Measurements from ENCODE around the gene HDDC3.

Gene HDDC3

DNA sequence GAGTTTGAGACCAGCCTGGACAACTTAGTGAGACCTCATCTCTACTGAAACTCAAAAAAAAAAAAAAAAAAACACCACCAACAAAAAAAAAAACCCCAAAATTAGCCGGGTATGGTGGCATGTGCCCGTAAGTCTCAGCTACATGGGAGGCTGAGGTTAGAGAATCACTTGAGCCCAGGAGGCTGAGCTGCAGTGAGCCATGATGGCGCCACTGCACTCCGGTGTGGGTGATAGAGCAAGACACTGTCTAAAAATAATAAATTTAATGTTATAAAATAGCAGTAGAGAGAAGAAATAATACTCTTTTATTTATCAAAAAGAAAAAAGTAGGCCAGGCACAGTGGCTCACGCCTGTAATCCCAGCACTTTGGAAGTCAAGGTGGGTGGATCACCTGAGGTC, 39.8 kb upstream of the HDDC3 start:
- peaks cover 25% of the 10 kb centered on the region for H3K36me3 ChIP-seq (ENCODE audit: control insufficient read depth, insufficient read depth, low read length)

DNA sequence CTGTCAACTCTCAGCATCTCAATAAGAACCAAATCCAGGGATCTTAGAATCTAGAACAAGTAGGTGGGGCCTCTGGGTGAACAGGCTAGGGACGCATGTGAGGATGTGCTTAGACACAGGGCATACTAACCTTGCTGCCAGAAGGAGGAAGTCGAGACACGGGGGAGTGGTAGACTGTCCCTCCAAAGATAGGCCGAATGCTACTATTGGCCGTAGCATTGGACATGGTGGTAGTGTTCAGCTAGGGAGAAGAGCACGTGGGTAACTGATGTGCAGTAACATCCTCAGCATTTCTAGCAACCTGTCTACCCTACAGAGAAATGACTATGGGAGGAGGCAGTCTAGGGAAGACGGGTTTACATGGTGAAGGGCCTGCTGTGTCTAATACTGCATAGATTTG, 37.9 kb upstream of the HDDC3 start:
- peaks cover 34% of the 10 kb centered on the region for H3K36me3 ChIP-seq (ENCODE audit: control insufficient read depth, insufficient read depth, low read length)
- TF ChIP-seq, protein P1, sequence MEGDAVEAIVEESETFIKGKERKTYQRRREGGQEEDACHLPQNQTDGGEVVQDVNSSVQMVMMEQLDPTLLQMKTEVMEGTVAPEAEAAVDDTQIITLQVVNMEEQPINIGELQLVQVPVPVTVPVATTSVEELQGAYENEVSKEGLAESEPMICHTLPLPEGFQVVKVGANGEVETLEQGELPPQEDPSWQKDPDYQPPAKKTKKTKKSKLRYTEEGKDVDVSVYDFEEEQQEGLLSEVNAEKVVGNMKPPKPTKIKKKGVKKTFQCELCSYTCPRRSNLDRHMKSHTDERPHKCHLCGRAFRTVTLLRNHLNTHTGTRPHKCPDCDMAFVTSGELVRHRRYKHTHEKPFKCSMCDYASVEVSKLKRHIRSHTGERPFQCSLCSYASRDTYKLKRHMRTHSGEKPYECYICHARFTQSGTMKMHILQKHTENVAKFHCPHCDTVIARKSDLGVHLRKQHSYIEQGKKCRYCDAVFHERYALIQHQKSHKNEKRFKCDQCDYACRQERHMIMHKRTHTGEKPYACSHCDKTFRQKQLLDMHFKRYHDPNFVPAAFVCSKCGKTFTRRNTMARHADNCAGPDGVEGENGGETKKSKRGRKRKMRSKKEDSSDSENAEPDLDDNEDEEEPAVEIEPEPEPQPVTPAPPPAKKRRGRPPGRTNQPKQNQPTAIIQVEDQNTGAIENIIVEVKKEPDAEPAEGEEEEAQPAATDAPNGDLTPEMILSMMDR (IDR thresholded peaks at IDR 0.05; ENCODE audit: insufficient read depth, low read length, poor library complexity, severe bottlenecking), result no peak
- H3K4me3 ChIP-seq (replicated peaks; ENCODE audit: low read depth, low read length), result no peak overlapping the region
- no peaks in the 10 kb centered on the region for H3K27me3 ChIP-seq (replicated peaks; ENCODE audit: control insufficient read depth, insufficient read depth, low read length)
- DNase-seq (ENCODE audit: extremely low read depth, insufficient read length), result no peak

More for the DNA sequence above, 39.8 kb upstream of the HDDC3 start:
- TF ChIP-seq, protein P1 (IDR thresholded peaks at IDR 0.05; ENCODE audit: insufficient read depth, low read length, poor library complexity, severe bottlenecking), result no peak
- H3K27me3 ChIP-seq (replicated peaks; ENCODE audit: control insufficient read depth, insufficient read depth, low read length), result no peaks in the 10 kb centered on the region
- H3K4me3 ChIP-seq (replicated peaks; ENCODE audit: low read depth, low read length), result no peak overlapping the region
- DNase-seq (ENCODE audit: extremely low read depth, insufficient read length), result no peak

- TF ChIP-seq, protein P1 (IDR thresholded peaks at IDR 0.05; ENCODE audit: insufficient read depth, low read length, poor library complexity, severe bottlenecking), result no peak
- H3K36me3 ChIP-seq (ENCODE audit: control insufficient read depth, insufficient read depth, low read length), result peaks cover 30% of the 10 kb centered on the region
- H3K4me3 ChIP-seq (replicated peaks; ENCODE audit: low read depth, low read length), result no peak overlapping the region
- no peak for DNase-seq (ENCODE audit: extremely low read depth, insufficient read length)
- no peaks in the 10 kb centered on the region for H3K27me3 ChIP-seq (replicated peaks; ENCODE audit: control insufficient read depth, insufficient read depth, low read length)
These were observed 36.1 kb upstream of the HDDC3 start for GRCh38 chr15:90968434-90968833.

GRCh38 chr15:90967206-90967605, 34.9 kb upstream of the HDDC3 start:
- TF ChIP-seq, protein P1 (IDR thresholded peaks at IDR 0.05; ENCODE audit: insufficient read depth, low read length, poor library complexity, severe bottlenecking), result no peak
- peaks cover 30% of the 10 kb centered on the region for H3K36me3 ChIP-seq (ENCODE audit: control insufficient read depth, insufficient read depth, low read length)
- no peaks in the 10 kb centered on the region for H3K27me3 ChIP-seq (replicated peaks; ENCODE audit: control insufficient read depth, insufficient read depth, low read length)
- no peak overlapping the region for H3K4me3 ChIP-seq (replicated peaks; ENCODE audit: low read depth, low read length)
- no peak for DNase-seq (ENCODE audit: extremely low read depth, insufficient read length)

DNA sequence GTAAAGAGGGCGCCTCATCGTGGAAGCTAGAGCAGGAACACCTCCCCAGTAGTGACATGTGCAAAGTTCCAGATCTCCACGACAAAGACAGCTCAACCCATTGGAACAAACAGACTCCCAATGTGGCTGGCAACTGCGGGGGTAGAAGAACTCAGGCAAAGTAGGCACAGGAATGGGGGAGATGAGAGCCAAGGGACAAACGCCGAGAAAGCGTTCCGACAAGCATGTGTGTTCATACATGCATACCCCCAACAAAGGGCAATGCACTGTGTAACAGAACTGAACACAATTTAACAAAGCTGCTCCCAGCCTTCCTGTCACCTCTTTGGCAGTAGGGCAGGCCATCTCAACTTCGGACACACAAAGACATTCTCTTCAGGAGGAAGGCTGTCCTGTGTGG, 33.9 kb upstream of the HDDC3 start:
- Histone ChIP-seq H3K27me3 (replicated peaks; ENCODE audit: control insufficient read depth, insufficient read depth, low read length) (no peaks in the 10 kb centered on the region), H3K36me3 (ENCODE audit: control insufficient read depth, insufficient read depth, low read length) (peaks cover 29% of the 10 kb centered on the region), H3K4me3 (replicated peaks; ENCODE audit: low read depth, low read length) (no peak overlapping the region)
- TF ChIP-seq, protein P1 (IDR thresholded peaks at IDR 0.05; ENCODE audit: insufficient read depth, low read length, poor library complexity, severe bottlenecking), result no peak
- DNase-seq (ENCODE audit: extremely low read depth, insufficient read length), result no peak

DNA sequence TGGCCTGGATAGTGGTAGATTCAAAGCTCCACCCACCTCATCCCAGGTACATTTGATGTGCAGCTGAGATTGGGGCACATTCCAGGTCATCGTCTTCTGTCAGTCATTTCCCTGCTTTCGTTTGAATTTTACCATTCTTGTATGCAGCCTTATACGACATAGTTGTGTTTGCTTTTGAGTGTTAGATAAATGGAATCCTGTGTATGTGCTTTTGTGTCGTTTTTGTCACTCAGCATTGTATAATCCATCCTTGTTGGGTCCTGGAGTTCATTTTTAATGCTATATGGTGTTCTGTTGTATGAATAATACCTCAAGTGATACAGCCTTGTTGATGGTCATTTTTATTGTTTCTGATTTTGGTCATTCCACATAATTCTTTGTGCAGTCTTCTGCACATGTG, 29.7 kb upstream of the HDDC3 start:
- TF ChIP-seq, protein P1 (IDR thresholded peaks at IDR 0.05; ENCODE audit: insufficient read depth, low read length, poor library complexity, severe bottlenecking), result no peak
- peaks cover 30% of the 10 kb centered on the region for H3K36me3 ChIP-seq (ENCODE audit: control insufficient read depth, insufficient read depth, low read length)
- no peaks in the 10 kb centered on the region for H3K27me3 ChIP-seq (replicated peaks; ENCODE audit: control insufficient read depth, insufficient read depth, low read length)
- no peak overlapping the region for H3K4me3 ChIP-seq (replicated peaks; ENCODE audit: low read depth, low read length)
- DNase-seq (ENCODE audit: extremely low read depth, insufficient read length), result no peak
